HEK293 (cell line): Measurements from ENCODE around the gene SLC51A.

Experiments
- CTCF ChIA-PET: fragments of 350-600 bp; formaldehyde crosslinking; extraction: SDS; loops from one replicate; lab custom pipeline; 2021; ENCODE audit warnings: antibody characterized with exemption; lab: Yijun Ruan, JAX
- POLR2A ChIA-PET: fragments of 300-600 bp; formaldehyde crosslinking; extraction: SDS; loops from one replicate; lab custom pipeline; 2020; ENCODE audit warnings: antibody characterized with exemption, inconsistent platforms; lab: Yijun Ruan, JAX
- H3K27ac ChIP-seq: fragments of 200-500 bp; sonication (Bioruptor generic); 2 replicates; pipeline ENCODE4 v1.5.1; 2014; ENCODE audit warnings: low read depth, low read length, control low read depth, inconsistent platforms; ENCODE audit errors: extremely low read depth
- H3K36me3 ChIP-seq, 2 experiments: fragments of 200-500 bp in 1 of 2; sonication (Bioruptor generic) in 1 of 2; 1 replicate in 1 of 2; 2 replicates in 1 of 2; pipeline ENCODE4 v1.5.1; 2014 to 2017; ENCODE audit warnings: inconsistent platforms in 2 of 2, low read length in 2 of 2; ENCODE audit not compliant: control insufficient read depth in 2 of 2, insufficient read depth in 1 of 2
- H3K4me1 ChIP-seq: fragments of 200-500 bp; sonication (Bioruptor generic); 2 replicates; pipeline ENCODE4 v1.5.1; 2014; ENCODE audit warnings: mild to moderate bottlenecking, low read length, inconsistent platforms; ENCODE audit not compliant: control insufficient read depth, insufficient read depth
- H3K4me3 ChIP-seq: 2 replicates; pipeline ENCODE4 v1.5.1; 2011; ENCODE audit warnings: low read depth, mild to moderate bottlenecking, control low read depth, low read length, moderate library complexity
- H3K9me3 ChIP-seq: fragments of 200-500 bp; sonication (Bioruptor generic); 2 replicates; pipeline ENCODE4 v1.5.1; 2014; ENCODE audit warnings: low read depth, low read length, inconsistent platforms; ENCODE audit not compliant: control insufficient read depth, insufficient read depth
- KLF1 ChIP-seq: fragments of 450-650 bp; formaldehyde crosslinking; IDR thresholded peaks from 2 replicates; pipeline ENCODE4 v1.5.1; 2016; ENCODE audit warnings: missing biosample characterization, missing genetic modification characterization
- MZF1 ChIP-seq: fragments of 450-650 bp; formaldehyde crosslinking; IDR thresholded peaks from 2 replicates; pipeline ENCODE4 v1.5.1; 2017; ENCODE audit warnings: missing biosample characterization, missing genetic modification characterization, borderline replicate concordance
- ZBTB20 ChIP-seq: fragments of 450-650 bp; formaldehyde crosslinking; IDR thresholded peaks from 2 replicates; pipeline ENCODE4 v1.5.1; 2016; ENCODE audit warnings: missing biosample characterization, missing genetic modification characterization
- ZBTB48 ChIP-seq: fragments of 450-650 bp; formaldehyde crosslinking; IDR thresholded peaks from 2 replicates; pipeline ENCODE4 v1.5.1; 2016; ENCODE audit warnings: missing biosample characterization, missing genetic modification characterization
- ZBTB8A ChIP-seq: fragments of 450-650 bp; formaldehyde crosslinking; IDR thresholded peaks from 2 replicates; pipeline ENCODE4 v1.5.1; 2016; ENCODE audit warnings: missing biosample characterization, missing genetic modification characterization
- ZNF114 ChIP-seq: fragments of 450-650 bp; formaldehyde crosslinking; IDR thresholded peaks from 2 replicates; pipeline ENCODE4 v1.5.0; 2017; ENCODE audit warnings: missing biosample characterization, missing genetic modification characterization
- ZNF221 ChIP-seq: fragments of 450-650 bp; formaldehyde crosslinking; IDR thresholded peaks from 2 replicates; pipeline ENCODE4 v1.5.1; 2017; ENCODE audit warnings: missing biosample characterization, missing genetic modification characterization, borderline replicate concordance
- ZNF23 ChIP-seq: fragments of 450-650 bp; formaldehyde crosslinking; IDR thresholded peaks from 2 replicates; pipeline ENCODE4 v1.5.1; 2016; ENCODE audit warnings: missing biosample characterization, missing genetic modification characterization, borderline replicate concordance
- ZNF302 ChIP-seq: fragments of 450-650 bp; formaldehyde crosslinking; IDR thresholded peaks from 2 replicates; pipeline ENCODE4 v1.5.1; 2016; ENCODE audit warnings: missing biosample characterization, missing genetic modification characterization, low read depth
- ZNF37A ChIP-seq: fragments of 450-650 bp; IDR thresholded peaks from 2 replicates; pipeline ENCODE4 v1.5.1; 2018; ENCODE audit warnings: missing biosample characterization, missing genetic modification characterization
- ZNF404 ChIP-seq: fragments of 450-650 bp; formaldehyde crosslinking; IDR thresholded peaks from 2 replicates; pipeline ENCODE4 v1.5.1; 2017; ENCODE audit warnings: missing biosample characterization, missing genetic modification characterization
- ZNF48 ChIP-seq: fragments of 450-650 bp; formaldehyde crosslinking; IDR thresholded peaks from 2 replicates; pipeline ENCODE4 v1.5.1; 2016; ENCODE audit warnings: missing biosample characterization, missing genetic modification characterization
- ZNF624 ChIP-seq: fragments of 450-650 bp; formaldehyde crosslinking; IDR thresholded peaks from 2 replicates; pipeline ENCODE4 v1.5.1; 2017; ENCODE audit warnings: missing biosample characterization, missing genetic modification characterization
- ZNF658 ChIP-seq: fragments of 450-650 bp; formaldehyde crosslinking; IDR thresholded peaks from 2 replicates; pipeline ENCODE4; 2016; ENCODE audit warnings: missing biosample characterization, missing genetic modification characterization
- ZNF830 ChIP-seq: fragments of 450-650 bp; IDR thresholded peaks from 2 replicates; pipeline ENCODE4 v1.5.0; 2018; ENCODE audit warnings: missing biosample characterization, missing genetic modification characterization, low read depth, mild to moderate bottlenecking, moderate library complexity
- ZNF837 ChIP-seq: fragments of 450-650 bp; formaldehyde crosslinking; IDR thresholded peaks from 2 replicates; pipeline ENCODE4 v1.5.1; 2016; ENCODE audit warnings: missing biosample characterization, missing genetic modification characterization
- ZSCAN30 ChIP-seq: fragments of 450-650 bp; IDR thresholded peaks from 2 replicates; pipeline ENCODE4 v1.5.1; 2018; ENCODE audit warnings: missing biosample characterization, mild to moderate bottlenecking, missing genetic modification characterization, moderate library complexity
- TF ChIP-seq, protein P1 (sequence below): fragments of 450-650 bp; formaldehyde crosslinking; conservative IDR thresholded peaks from 2 replicates; pipeline ENCODE4 v1.5.1; 2016; ENCODE audit warnings: low read depth, missing biosample characterization, missing genetic modification characterization
- TF ChIP-seq, protein P2 (sequence below): fragments of 450-650 bp; IDR thresholded peaks from 2 replicates; pipeline ENCODE4 v1.5.1; 2018; ENCODE audit warnings: missing biosample characterization, missing genetic modification characterization
- TF ChIP-seq, protein P3 (sequence below): sonication (generic); formaldehyde crosslinking; IDR thresholded peaks from 2 replicates; pipeline ENCODE4 v1.8.1; 2022; ENCODE audit warnings: mild to moderate bottlenecking, moderate library complexity, missing genetic modification reagents
- TF ChIP-seq, protein P4 (sequence below): fragments of 450-650 bp; formaldehyde crosslinking; IDR thresholded peaks from 2 replicates; pipeline ENCODE4 v1.5.1; 2016; ENCODE audit warnings: missing biosample characterization, missing genetic modification characterization
- TF ChIP-seq, protein P5 (sequence below): fragments of 450-650 bp; formaldehyde crosslinking; IDR thresholded peaks from 2 replicates; pipeline ENCODE4 v1.5.1; 2016; ENCODE audit warnings: missing biosample characterization, missing genetic modification characterization
- TF ChIP-seq, protein P6 (sequence below): fragments of 450-650 bp; formaldehyde crosslinking; IDR thresholded peaks from 2 replicates; pipeline ENCODE4 v1.5.0; 2017; ENCODE audit warnings: missing biosample characterization, missing genetic modification characterization, borderline replicate concordance

The SLC51A gene

DNA sequence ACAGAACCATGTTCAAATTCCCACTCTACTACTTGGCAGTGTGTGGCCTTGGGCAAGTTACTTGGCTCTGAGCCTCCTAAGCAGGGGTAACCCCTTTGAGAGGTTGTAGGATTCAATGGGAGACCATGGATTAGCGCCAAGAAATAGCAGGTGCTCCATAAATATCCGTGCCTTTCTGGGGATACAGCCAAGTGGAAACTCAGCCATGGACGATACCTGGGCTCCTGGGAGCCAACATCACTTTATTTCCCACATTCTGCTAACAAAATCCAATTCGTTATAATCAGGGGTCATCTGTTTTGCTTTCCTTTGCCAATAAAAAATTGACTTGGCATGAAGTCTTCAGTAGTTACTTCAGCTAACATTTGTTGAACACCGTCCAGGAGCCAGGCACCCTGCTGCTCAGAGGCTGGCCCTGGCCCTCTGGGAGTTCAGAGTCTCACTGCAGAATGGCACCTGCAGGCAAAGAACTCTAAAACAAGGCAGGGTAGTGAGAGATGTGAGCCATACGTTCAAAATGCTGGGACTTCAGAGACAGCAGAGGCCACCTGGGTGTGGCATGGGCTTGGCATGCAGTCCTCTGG is 47.4 kb upstream of the SLC51A start:
- H3K36me3 ChIP-seq = no peaks in the 10 kb centered on the region
- no peaks in the 10 kb centered on the region for H3K9me3 ChIP-seq
- CTCF ChIA-PET = no interaction called here
- POLR2A ChIA-PET = no interaction called here
- H3K4me1 ChIP-seq = no peaks in the 10 kb centered on the region; the same call in 1 of the 2 replicates
- no peak overlapping the region for H3K27ac ChIP-seq
- H3K4me3 ChIP-seq = no peak overlapping the region
- no peak for TF ChIP-seq ZNF830 (tag by site-specific recombination)
- no peak for TF ChIP-seq MZF1 (tag by site-specific recombination)
- TF ChIP-seq, protein P1, sequence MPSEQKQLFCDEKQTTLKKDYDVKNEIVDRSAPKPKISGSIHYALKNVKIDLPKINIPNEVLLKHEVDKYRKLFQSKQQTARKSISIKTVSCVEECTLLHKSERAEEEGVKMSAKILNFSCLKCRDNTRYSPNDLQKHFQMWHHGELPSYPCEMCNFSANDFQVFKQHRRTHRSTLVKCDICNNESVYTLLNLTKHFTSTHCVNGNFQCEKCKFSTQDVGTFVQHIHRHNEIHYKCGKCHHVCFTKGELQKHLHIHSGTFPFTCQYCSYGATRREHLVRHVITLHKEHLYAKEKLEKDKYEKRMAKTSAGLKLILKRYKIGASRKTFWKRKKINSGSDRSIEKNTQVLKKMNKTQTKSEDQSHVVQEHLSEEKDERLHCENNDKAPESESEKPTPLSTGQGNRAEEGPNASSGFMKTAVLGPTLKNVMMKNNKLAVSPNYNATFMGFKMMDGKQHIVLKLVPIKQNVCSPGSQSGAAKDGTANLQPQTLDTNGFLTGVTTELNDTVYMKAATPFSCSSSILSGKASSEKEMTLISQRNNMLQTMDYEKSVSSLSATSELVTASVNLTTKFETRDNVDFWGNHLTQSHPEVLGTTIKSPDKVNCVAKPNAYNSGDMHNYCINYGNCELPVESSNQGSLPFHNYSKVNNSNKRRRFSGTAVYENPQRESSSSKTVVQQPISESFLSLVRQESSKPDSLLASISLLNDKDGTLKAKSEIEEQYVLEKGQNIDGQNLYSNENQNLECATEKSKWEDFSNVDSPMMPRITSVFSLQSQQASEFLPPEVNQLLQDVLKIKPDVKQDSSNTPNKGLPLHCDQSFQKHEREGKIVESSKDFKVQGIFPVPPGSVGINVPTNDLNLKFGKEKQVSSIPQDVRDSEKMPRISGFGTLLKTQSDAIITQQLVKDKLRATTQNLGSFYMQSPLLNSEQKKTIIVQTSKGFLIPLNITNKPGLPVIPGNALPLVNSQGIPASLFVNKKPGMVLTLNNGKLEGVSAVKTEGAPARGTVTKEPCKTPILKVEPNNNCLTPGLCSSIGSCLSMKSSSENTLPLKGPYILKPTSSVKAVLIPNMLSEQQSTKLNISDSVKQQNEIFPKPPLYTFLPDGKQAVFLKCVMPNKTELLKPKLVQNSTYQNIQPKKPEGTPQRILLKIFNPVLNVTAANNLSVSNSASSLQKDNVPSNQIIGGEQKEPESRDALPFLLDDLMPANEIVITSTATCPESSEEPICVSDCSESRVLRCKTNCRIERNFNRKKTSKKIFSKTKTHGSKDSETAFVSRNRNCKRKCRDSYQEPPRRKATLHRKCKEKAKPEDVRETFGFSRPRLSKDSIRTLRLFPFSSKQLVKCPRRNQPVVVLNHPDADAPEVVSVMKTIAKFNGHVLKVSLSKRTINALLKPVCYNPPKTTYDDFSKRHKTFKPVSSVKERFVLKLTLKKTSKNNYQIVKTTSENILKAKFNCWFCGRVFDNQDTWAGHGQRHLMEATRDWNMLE (tag by site-specific recombination) = no peak
- TF ChIP-seq ZNF837 (tag by site-specific recombination) = no peak
- 0 out of 2 replicates have a peak, but pooled peaks have one; percentile 22 for TF ChIP-seq ZBTB48 (tag by site-specific recombination)
- no peak for TF ChIP-seq ZNF658
- TF ChIP-seq, protein P2, sequence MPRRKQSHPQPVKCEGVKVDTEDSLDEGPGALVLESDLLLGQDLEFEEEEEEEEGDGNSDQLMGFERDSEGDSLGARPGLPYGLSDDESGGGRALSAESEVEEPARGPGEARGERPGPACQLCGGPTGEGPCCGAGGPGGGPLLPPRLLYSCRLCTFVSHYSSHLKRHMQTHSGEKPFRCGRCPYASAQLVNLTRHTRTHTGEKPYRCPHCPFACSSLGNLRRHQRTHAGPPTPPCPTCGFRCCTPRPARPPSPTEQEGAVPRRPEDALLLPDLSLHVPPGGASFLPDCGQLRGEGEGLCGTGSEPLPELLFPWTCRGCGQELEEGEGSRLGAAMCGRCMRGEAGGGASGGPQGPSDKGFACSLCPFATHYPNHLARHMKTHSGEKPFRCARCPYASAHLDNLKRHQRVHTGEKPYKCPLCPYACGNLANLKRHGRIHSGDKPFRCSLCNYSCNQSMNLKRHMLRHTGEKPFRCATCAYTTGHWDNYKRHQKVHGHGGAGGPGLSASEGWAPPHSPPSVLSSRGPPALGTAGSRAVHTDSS (tag by site-specific recombination) = no peak
- no peak for TF ChIP-seq ZNF114 (tag by site-specific recombination)
- TF ChIP-seq ZNF23 = no peak
- no peak for TF ChIP-seq ZNF624 (tag by site-specific recombination)
- TF ChIP-seq, protein P3, sequence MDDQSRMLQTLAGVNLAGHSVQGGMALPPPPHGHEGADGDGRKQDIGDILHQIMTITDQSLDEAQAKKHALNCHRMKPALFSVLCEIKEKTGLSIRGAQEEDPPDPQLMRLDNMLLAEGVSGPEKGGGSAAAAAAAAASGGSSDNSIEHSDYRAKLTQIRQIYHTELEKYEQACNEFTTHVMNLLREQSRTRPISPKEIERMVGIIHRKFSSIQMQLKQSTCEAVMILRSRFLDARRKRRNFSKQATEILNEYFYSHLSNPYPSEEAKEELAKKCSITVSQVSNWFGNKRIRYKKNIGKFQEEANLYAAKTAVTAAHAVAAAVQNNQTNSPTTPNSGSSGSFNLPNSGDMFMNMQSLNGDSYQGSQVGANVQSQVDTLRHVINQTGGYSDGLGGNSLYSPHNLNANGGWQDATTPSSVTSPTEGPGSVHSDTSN (CRISPR knock-in tag) = no peak
- no peak for TF ChIP-seq ZNF37A (tag by site-specific recombination)
- TF ChIP-seq ZNF404 (tag by site-specific recombination) = no peak
- TF ChIP-seq ZBTB8A (tag by site-specific recombination) = peak; percentile 40
- TF ChIP-seq, protein P4, sequence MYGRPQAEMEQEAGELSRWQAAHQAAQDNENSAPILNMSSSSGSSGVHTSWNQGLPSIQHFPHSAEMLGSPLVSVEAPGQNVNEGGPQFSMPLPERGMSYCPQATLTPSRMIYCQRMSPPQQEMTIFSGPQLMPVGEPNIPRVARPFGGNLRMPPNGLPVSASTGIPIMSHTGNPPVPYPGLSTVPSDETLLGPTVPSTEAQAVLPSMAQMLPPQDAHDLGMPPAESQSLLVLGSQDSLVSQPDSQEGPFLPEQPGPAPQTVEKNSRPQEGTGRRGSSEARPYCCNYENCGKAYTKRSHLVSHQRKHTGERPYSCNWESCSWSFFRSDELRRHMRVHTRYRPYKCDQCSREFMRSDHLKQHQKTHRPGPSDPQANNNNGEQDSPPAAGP (tag by site-specific recombination) = no peak
- TF ChIP-seq, protein P5, sequence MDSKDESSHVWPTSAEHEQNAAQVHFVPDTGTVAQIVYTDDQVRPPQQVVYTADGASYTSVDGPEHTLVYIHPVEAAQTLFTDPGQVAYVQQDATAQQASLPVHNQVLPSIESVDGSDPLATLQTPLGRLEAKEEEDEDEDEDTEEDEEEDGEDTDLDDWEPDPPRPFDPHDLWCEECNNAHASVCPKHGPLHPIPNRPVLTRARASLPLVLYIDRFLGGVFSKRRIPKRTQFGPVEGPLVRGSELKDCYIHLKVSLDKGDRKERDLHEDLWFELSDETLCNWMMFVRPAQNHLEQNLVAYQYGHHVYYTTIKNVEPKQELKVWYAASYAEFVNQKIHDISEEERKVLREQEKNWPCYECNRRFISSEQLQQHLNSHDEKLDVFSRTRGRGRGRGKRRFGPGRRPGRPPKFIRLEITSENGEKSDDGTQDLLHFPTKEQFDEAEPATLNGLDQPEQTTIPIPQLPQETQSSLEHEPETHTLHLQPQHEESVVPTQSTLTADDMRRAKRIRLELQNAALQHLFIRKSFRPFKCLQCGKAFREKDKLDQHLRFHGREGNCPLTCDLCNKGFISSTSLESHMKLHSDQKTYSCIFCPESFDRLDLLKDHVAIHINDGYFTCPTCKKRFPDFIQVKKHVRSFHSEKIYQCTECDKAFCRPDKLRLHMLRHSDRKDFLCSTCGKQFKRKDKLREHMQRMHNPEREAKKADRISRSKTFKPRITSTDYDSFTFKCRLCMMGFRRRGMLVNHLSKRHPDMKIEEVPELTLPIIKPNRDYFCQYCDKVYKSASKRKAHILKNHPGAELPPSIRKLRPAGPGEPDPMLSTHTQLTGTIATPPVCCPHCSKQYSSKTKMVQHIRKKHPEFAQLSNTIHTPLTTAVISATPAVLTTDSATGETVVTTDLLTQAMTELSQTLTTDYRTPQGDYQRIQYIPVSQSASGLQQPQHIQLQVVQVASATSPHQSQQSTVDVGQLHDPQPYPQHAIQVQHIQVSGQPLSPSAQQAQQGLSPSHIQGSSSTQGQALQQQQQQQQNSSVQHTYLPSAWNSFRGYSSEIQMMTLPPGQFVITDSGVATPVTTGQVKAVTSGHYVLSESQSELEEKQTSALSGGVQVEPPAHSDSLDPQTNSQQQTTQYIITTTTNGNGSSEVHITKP (tag by site-specific recombination) = peak; percentile 35; the same call in 1 of the 2 replicates
- no peak for TF ChIP-seq ZNF221
- TF ChIP-seq, protein P6, sequence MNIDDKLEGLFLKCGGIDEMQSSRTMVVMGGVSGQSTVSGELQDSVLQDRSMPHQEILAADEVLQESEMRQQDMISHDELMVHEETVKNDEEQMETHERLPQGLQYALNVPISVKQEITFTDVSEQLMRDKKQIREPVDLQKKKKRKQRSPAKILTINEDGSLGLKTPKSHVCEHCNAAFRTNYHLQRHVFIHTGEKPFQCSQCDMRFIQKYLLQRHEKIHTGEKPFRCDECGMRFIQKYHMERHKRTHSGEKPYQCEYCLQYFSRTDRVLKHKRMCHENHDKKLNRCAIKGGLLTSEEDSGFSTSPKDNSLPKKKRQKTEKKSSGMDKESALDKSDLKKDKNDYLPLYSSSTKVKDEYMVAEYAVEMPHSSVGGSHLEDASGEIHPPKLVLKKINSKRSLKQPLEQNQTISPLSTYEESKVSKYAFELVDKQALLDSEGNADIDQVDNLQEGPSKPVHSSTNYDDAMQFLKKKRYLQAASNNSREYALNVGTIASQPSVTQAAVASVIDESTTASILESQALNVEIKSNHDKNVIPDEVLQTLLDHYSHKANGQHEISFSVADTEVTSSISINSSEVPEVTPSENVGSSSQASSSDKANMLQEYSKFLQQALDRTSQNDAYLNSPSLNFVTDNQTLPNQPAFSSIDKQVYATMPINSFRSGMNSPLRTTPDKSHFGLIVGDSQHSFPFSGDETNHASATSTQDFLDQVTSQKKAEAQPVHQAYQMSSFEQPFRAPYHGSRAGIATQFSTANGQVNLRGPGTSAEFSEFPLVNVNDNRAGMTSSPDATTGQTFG = no peak
- no peak for TF ChIP-seq ZNF302
- no peak for TF ChIP-seq ZNF48 (tag by site-specific recombination)
- no peak for TF ChIP-seq ZBTB20 (tag by site-specific recombination)
- TF ChIP-seq ZSCAN30 (tag by site-specific recombination) = peak; percentile 90
- TF ChIP-seq KLF1 = no peak
